HEK293 (cell line): ENCODE data around the gene DDX23.

Source experiments
- BCL11B ChIP-seq: fragments of 450-650 bp; formaldehyde crosslinking; IDR thresholded peaks from 2 replicates; pipeline ENCODE4 v1.5.1; 2016; ENCODE audit warnings: low read depth, missing biosample characterization, missing genetic modification characterization
- GLI2 ChIP-seq: fragments of 450-650 bp; formaldehyde crosslinking; IDR thresholded peaks from 2 replicates; pipeline ENCODE4; 2017; ENCODE audit warnings: missing biosample characterization, missing genetic modification characterization, low read depth, borderline replicate concordance
- GLI4 ChIP-seq: fragments of 450-650 bp; formaldehyde crosslinking; IDR thresholded peaks from 2 replicates; pipeline ENCODE4 v1.5.1; 2016; ENCODE audit warnings: missing biosample characterization, missing genetic modification characterization
- GLIS1 ChIP-seq: fragments of 450-650 bp; formaldehyde crosslinking; IDR thresholded peaks from 2 replicates; pipeline ENCODE4 v1.5.1; 2016; ENCODE audit warnings: missing biosample characterization, missing genetic modification characterization
- OVOL3 ChIP-seq: fragments of 450-650 bp; formaldehyde crosslinking; IDR thresholded peaks from 2 replicates; pipeline ENCODE4 v1.5.1; 2016; ENCODE audit warnings: missing biosample characterization, missing genetic modification characterization
- PRDM2 ChIP-seq: fragments of 450-650 bp; formaldehyde crosslinking; IDR thresholded peaks from 2 replicates; pipeline ENCODE4 v1.5.1; 2016; ENCODE audit warnings: missing biosample characterization, missing genetic modification characterization, borderline replicate concordance
- REST ChIP-seq: fragments of 450-650 bp; formaldehyde crosslinking; IDR thresholded peaks from 2 replicates; pipeline ENCODE4 v1.5.1; 2016; ENCODE audit warnings: missing biosample characterization, missing genetic modification characterization
- ZBTB17 ChIP-seq: fragments of 450-650 bp; formaldehyde crosslinking; IDR thresholded peaks from 2 replicates; pipeline ENCODE4 v1.5.1; 2016; ENCODE audit warnings: missing biosample characterization, missing genetic modification characterization
- ZBTB48 ChIP-seq: fragments of 450-650 bp; formaldehyde crosslinking; IDR thresholded peaks from 2 replicates; pipeline ENCODE4 v1.5.1; 2016; ENCODE audit warnings: missing biosample characterization, missing genetic modification characterization
- ZFP37 ChIP-seq: fragments of 450-650 bp; formaldehyde crosslinking; IDR thresholded peaks from 2 replicates; pipeline ENCODE4 v1.5.1; 2016; ENCODE audit warnings: missing biosample characterization, missing genetic modification characterization
- ZIC2 ChIP-seq: fragments of 450-650 bp; formaldehyde crosslinking; IDR thresholded peaks from 2 replicates; pipeline ENCODE4 v1.5.1; 2016; ENCODE audit warnings: missing biosample characterization, missing genetic modification characterization
- ZNF16 ChIP-seq: fragments of 450-650 bp; formaldehyde crosslinking; IDR thresholded peaks from 2 replicates; pipeline ENCODE4 v1.5.1; 2016; ENCODE audit warnings: low read depth, missing biosample characterization, missing genetic modification characterization
- ZNF211 ChIP-seq: fragments of 450-650 bp; formaldehyde crosslinking; IDR thresholded peaks from 2 replicates; pipeline ENCODE4 v1.5.1; 2016; ENCODE audit warnings: low read depth, missing biosample characterization, missing genetic modification characterization
- ZNF280D ChIP-seq: fragments of 450-650 bp; formaldehyde crosslinking; IDR thresholded peaks from 2 replicates; pipeline ENCODE4 v1.5.1; 2016; ENCODE audit warnings: missing biosample characterization, missing genetic modification characterization
- ZNF324 ChIP-seq: fragments of 450-650 bp; formaldehyde crosslinking; IDR thresholded peaks from 2 replicates; pipeline ENCODE4 v1.5.1; 2016; ENCODE audit warnings: missing biosample characterization, missing genetic modification characterization
- ZNF362 ChIP-seq: fragments of 450-650 bp; formaldehyde crosslinking; IDR thresholded peaks from 2 replicates; pipeline ENCODE4 v1.5.1; 2016; ENCODE audit warnings: missing biosample characterization, missing genetic modification characterization
- ZNF366 ChIP-seq: fragments of 450-650 bp; formaldehyde crosslinking; conservative IDR thresholded peaks from 2 replicates; pipeline ENCODE4 v1.5.1; 2016; ENCODE audit warnings: missing biosample characterization, missing genetic modification characterization
- ZNF394 ChIP-seq: fragments of 450-650 bp; formaldehyde crosslinking; IDR thresholded peaks from 2 replicates; pipeline ENCODE4 v1.5.1; 2016; ENCODE audit warnings: missing biosample characterization, missing genetic modification characterization, mild to moderate bottlenecking, moderate library complexity, borderline replicate concordance
- ZNF529 ChIP-seq: fragments of 450-650 bp; formaldehyde crosslinking; IDR thresholded peaks from 2 replicates; pipeline ENCODE4 v1.5.1; 2017; ENCODE audit warnings: missing genetic modification characterization, missing biosample characterization; ENCODE audit not compliant: insufficient replicate concordance
- ZNF600 ChIP-seq: fragments of 450-650 bp; formaldehyde crosslinking; IDR thresholded peaks from 2 replicates; pipeline ENCODE4 v1.5.1; 2016; ENCODE audit warnings: missing biosample characterization, missing genetic modification characterization
- ZNF624 ChIP-seq: fragments of 450-650 bp; formaldehyde crosslinking; IDR thresholded peaks from 2 replicates; pipeline ENCODE4 v1.5.1; 2017; ENCODE audit warnings: missing biosample characterization, missing genetic modification characterization
- ZSCAN16 ChIP-seq: fragments of 450-650 bp; formaldehyde crosslinking; IDR thresholded peaks from 2 replicates; pipeline ENCODE4 v1.5.1; 2016; ENCODE audit warnings: missing biosample characterization, missing genetic modification characterization
- ZSCAN4 ChIP-seq: fragments of 450-650 bp; formaldehyde crosslinking; IDR thresholded peaks from 2 replicates; pipeline ENCODE4 v1.5.1; 2017; ENCODE audit warnings: missing biosample characterization, missing genetic modification characterization
- ZXDB ChIP-seq: fragments of 450-650 bp; formaldehyde crosslinking; IDR thresholded peaks from 2 replicates; pipeline ENCODE4 v1.5.1; 2016; ENCODE audit warnings: missing biosample characterization, missing genetic modification characterization

Gene DDX23

GRCh38 chr12:48786591-48787544 lies 65.1 kb downstream of the DDX23 start (continued):
- TF ChIP-seq PRDM2 (no peak), ZXDB (tag by site-specific recombination) (0 out of 2 replicates have a peak, but pooled peaks have one; percentile 18), OVOL3 (no peak), ZSCAN16 (tag by site-specific recombination) (no peak), ZNF211 (tag by site-specific recombination) (no peak), ZNF366 (tag by site-specific recombination) (peak; percentile 49; the same call in 1 of the 2 replicates), REST (tag by site-specific recombination) (no peak), ZNF394 (no peak), ZIC2 (tag by site-specific recombination) (peak; percentile 43; the same call in 1 of the 2 replicates), ZNF280D (tag by site-specific recombination) (no peak), ZNF624 (tag by site-specific recombination) (no peak), GLI2 (tag by site-specific recombination) (no peak), ZFP37 (no peak), ZNF16 (tag by site-specific recombination) (no peak), ZNF529 (tag by site-specific recombination) (no peak), ZNF324 (tag by site-specific recombination) (no peak), GLI4 (tag by site-specific recombination) (no peak), ZNF362 (no peak), ZNF600 (no peak), ZSCAN4 (no peak), GLIS1 (tag by site-specific recombination) (peak; percentile 76), BCL11B (tag by site-specific recombination) (peak; percentile 6; the same call in 1 of the 2 replicates), ZBTB48 (tag by site-specific recombination) (peak; percentile 9; the same call in 1 of the 2 replicates), ZBTB17 (tag by site-specific recombination) (peak; percentile 71; the same call in 1 of the 2 replicates)
